Activated CD4-positive, alpha-beta T cell treated with anti-CD3 and anti-CD28 coated beads for 1 hour (primary cell): Measurements from ENCODE around the gene KRCC1.
"Not testable (repeated sequence)": the region's sequence is repeated elsewhere in the genome, so short reads cannot be mapped to it uniquely, and the experiment has no call there.

Experiments
- DNase-seq: peaks from one replicate; pipeline ENCODE4 v3.0.0-alpha.2; 2020

Gene KRCC1

GRCh38 chr2:87992569-87992968 is 63.0 kb downstream of the KRCC1 start:
- not testable (repeated sequence) for DNase-seq

GRCh38 chr2:87987473-87987872 is 68.1 kb downstream of the KRCC1 start:
- DNase-seq: not testable (repeated sequence)

GRCh38 chr2:87985902-87986301 is 69.7 kb downstream of the KRCC1 start:
- not testable (repeated sequence) for DNase-seq

GRCh38 chr2:87981182-87981581 is 74.4 kb downstream of the KRCC1 start:
- not testable (repeated sequence) for DNase-seq
